SK-N-MC (cell line): ENCODE measurements around the gene ANKRD2.
"Not testable (repeated sequence)": the region's sequence is repeated elsewhere in the genome, so short reads cannot be mapped to it uniquely, and the experiment has no call there.

Source experiments
- DNase-seq: peaks from one replicate; pipeline ENCODE4 v3.0.0-alpha.2; 2011; ENCODE audit warnings: low read depth, low spot score
- H3K27ac ChIP-seq: fragments of 200-600 bp; sonication (generic); 2 replicates; pipeline ENCODE4 v1.5.1; 2016; ENCODE audit warnings: mixed run types
- H3K36me3 ChIP-seq: fragments of 200-600 bp; sonication (generic); 2 replicates; pipeline ENCODE4 v1.6.1; 2017; ENCODE audit warnings: antibody characterized with exemption, low read length, mixed read lengths; ENCODE audit not compliant: insufficient read depth
- H3K4me3 ChIP-seq: fragments of 200-600 bp; sonication (generic); 2 replicates; pipeline ENCODE4 v1.5.1; 2016
- H3K9ac ChIP-seq: fragments of 200-600 bp; sonication (generic); 2 replicates; pipeline ENCODE4 v1.8.0; 2017; ENCODE audit warnings: mixed run types, mixed read lengths; ENCODE audit not compliant: insufficient read length
- H3K9me3 ChIP-seq: fragments of 200-600 bp; sonication (generic); 2 replicates; pipeline ENCODE4 v1.6.1; 2017; ENCODE audit warnings: low read depth, mild to moderate bottlenecking, antibody characterized with exemption, low read length, moderate library complexity, mixed read lengths
- EZH2 ChIP-seq: fragments of 200-600 bp; sonication (generic); IDR thresholded peaks from one replicate; pipeline ENCODE4 v1.6.1; 2017; ENCODE audit warnings: antibody characterized with exemption
- FOXP2 ChIP-seq: optimal IDR thresholded peaks from 2 replicates; pipeline ENCODE3; 2011; ENCODE audit warnings: mild to moderate bottlenecking, moderate library complexity; ENCODE audit not compliant: insufficient read depth; ENCODE audit errors: extremely low read length, control extremely low read depth
- POLR2AphosphoS5 ChIP-seq: IDR thresholded peaks from 2 replicates; pipeline ENCODE4 v1.6.1; 2012; ENCODE audit warnings: mild to moderate bottlenecking, low read depth, low read length, borderline replicate concordance

The ANKRD2 gene, protein sequence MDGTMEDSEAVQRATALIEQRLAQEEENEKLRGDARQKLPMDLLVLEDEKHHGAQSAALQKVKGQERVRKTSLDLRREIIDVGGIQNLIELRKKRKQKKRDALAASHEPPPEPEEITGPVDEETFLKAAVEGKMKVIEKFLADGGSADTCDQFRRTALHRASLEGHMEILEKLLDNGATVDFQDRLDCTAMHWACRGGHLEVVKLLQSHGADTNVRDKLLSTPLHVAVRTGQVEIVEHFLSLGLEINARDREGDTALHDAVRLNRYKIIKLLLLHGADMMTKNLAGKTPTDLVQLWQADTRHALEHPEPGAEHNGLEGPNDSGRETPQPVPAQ

DNA sequence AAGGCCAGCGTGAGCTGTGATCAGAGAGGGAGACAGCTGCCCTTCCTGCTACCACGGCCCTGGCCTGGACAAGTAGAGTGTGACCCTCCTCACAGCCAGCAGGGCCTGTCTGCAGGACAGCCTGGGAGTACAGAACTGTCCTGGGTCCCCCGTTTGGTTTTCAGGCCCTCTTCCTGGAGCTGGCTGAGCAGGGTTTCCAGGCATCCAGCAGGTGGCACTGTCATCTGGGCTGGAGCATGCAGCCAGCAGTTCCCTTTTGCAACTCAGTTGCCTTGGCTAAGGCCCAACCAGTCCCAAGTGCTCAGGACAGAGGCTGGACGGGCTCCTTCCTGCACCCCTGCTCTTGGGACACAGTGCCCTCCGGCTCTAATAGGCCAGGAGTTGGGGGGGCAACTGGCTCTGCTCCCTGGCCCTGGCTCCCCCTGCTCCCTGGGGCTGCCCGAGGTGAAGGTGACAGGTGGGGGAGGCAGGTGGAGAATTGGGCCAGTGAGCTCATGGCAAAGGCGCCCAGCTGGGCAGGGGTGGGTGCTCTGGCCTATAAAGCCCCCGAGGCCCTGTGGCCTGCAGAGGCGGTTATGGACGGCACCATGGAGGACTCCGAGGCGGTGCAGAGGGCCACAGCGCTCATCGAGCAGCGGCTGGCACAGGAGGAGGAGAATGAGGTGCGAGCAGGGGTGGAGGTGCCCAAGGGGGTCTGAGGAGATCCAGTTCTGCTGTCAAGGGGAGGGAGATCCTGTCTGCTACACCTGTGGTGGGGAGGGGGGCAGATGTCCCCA is at the start of gene ANKRD2:
TSS of gene ANKRD2 (plus strand) at position 566 of the 776 bp plus-strand sequence. CDS start at position 576, 10 bp downstream.
- TF ChIP-seq EZH2 = no peak
- TF ChIP-seq POLR2AphosphoS5 = no peak
- TF ChIP-seq FOXP2 = no peak
- no peak within 1 kb of the TSS for H3K9ac ChIP-seq
- H3K36me3 ChIP-seq = no peaks in the 10 kb centered on the region
- H3K27ac ChIP-seq = no peak within 1 kb of the TSS
- no peak within 1 kb of the TSS for H3K4me3 ChIP-seq
- DNase-seq = no peak
- H3K9me3 ChIP-seq = no peaks in the 10 kb centered on the region

DNA sequence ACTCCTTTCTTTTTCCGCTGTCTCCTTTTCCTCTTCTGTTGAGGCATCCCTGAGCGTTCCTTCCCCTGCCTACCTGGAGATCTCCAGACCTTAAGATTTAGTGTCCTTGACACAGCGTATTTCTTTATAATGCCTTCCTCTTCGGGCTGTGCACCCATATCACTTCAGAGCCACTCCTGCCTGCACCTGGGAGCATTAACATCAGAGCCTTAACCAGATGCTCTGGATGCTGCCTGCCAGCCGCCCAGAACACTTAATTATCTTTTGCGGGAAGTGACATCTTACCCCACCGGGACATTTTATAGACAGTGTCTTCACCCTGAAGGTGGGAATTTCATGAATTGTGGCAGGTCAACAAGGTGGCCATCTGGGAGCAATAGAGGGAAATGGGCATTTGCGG is 49.6 kb upstream of the ANKRD2 start:
- H3K9me3 ChIP-seq = no peaks in the 10 kb centered on the region
- H3K27ac ChIP-seq = no peak overlapping the region
- DNase-seq = no peak
- no peak overlapping the region for H3K9ac ChIP-seq
- no peak for TF ChIP-seq POLR2AphosphoS5
- no peak for TF ChIP-seq EZH2
- TF ChIP-seq FOXP2 = no peak
- no peak overlapping the region for H3K4me3 ChIP-seq
- no peaks in the 10 kb centered on the region for H3K36me3 ChIP-seq

DNA sequence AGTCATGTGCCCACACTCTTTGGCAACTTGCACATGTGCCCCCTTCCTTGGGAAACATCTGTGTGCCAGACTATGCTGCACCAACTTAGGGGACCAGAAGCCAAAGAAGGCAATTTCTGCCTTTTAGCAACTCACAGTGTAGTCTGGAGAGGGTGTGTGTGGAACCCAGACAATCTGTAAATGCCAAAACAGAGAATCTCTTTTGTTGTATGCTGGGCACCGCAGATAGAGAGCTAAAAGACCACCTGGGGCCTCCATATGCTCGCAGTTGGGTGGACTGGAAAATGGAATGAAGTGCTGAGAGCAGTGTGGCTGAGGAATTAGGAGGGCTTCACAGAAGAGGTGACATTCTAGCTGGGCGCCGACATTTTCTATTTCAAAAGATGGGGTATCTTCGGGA is 47.5 kb upstream of the ANKRD2 start:
- H3K36me3 ChIP-seq = no peaks in the 10 kb centered on the region
- H3K27ac ChIP-seq = no peak overlapping the region
- no peak for DNase-seq
- no peak overlapping the region for H3K9ac ChIP-seq
- no peak overlapping the region for H3K4me3 ChIP-seq
- H3K9me3 ChIP-seq = no peaks in the 10 kb centered on the region
- TF ChIP-seq FOXP2 = no peak

DNA sequence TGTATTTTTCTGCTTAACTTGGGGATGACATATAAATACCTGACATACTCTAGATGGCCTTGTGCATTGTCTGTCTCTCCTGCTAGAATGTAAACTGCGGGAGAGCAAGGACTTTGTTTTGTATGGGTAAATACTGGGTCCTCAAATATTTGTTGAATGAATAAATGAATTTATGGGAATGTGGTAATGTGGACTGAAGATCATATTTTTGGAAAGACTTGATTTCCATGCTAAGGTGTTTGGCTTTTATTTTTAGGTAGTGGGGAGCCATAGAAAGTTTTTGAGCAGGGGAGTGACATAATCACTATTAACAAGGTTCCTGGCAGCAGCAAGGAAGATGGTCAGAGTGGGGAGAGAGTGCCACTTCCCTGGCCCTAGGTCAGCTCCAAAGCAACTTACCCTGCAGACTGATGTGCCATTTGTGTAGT is 46.9 kb upstream of the ANKRD2 start:
- H3K9me3 ChIP-seq = no peaks in the 10 kb centered on the region
- H3K4me3 ChIP-seq = no peak overlapping the region
- no peak overlapping the region for H3K9ac ChIP-seq
- no peaks in the 10 kb centered on the region for H3K36me3 ChIP-seq
- no peak overlapping the region for H3K27ac ChIP-seq
- TF ChIP-seq FOXP2 (no peak), POLR2AphosphoS5 (no peak), EZH2 (no peak)
- DNase-seq = no peak

DNA sequence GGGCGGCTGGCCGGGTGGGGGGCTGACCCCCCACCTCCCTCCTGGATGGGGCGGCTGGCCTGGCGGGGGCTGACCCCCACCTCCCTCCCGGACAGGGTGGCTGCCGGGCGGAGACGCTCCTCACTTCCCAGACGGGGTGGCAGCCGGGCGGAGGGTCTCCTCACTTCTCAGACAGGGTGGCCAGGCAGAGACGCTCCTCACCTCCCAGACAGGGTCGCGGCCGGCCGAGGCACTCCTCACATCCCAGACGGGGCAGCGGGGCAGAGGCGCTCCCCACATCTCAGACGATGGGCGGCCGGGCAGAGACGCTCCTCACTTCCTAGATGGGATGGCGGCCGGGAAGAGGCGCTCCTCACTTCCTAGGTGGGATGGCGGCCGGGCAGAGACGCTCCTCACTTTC is 43.7 kb upstream of the ANKRD2 start:
- not testable (repeated sequence) for H3K4me3 ChIP-seq, H3K27ac ChIP-seq, H3K9me3 ChIP-seq, H3K36me3 ChIP-seq, DNase-seq, H3K9ac ChIP-seq

DNA sequence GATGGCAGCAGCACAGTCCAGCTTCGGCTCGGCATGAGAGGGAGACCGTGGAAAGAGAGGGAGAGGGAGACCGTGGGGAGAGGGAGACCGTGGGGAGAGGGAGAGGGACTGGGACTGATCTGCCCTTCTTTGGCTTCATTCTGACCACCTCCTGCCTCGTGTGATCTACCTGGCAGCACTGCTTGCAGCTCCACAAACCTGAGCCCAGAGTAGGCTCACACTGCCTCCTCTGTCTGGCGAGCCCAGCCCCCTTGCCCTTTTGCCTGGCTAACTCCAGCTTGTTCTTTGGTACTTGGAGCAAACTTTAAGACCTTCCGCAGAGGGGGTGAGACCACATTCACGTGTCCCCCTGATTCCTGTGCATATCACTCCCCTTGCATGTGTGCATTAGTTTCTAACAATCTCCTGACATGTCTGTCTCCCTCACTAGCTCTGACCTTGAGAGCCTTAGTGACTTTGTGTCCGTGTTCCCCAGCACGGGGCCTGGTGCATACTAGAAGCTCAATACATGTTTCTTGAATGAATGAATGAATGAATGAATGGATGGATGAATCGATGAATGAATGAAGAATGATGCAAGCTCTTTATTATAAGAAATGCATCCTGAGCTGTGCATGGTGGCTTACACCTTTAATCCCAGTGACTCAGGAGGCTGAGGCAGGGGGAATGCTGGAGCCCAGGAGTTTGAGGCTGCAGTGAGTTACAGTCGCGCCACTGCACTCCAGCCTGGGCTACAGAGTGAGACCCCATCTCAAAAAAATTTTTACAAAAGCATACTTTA is 42.7 kb upstream of the ANKRD2 start:
- Histone ChIP-seq H3K4me3 (no peak overlapping the region), H3K9ac (no peak overlapping the region), H3K36me3 (no peaks in the 10 kb centered on the region), H3K27ac (no peak overlapping the region), H3K9me3 (no peaks in the 10 kb centered on the region)
- TF ChIP-seq FOXP2 (no peak), POLR2AphosphoS5 (no peak), EZH2 (no peak)
- no peak for DNase-seq

DNA sequence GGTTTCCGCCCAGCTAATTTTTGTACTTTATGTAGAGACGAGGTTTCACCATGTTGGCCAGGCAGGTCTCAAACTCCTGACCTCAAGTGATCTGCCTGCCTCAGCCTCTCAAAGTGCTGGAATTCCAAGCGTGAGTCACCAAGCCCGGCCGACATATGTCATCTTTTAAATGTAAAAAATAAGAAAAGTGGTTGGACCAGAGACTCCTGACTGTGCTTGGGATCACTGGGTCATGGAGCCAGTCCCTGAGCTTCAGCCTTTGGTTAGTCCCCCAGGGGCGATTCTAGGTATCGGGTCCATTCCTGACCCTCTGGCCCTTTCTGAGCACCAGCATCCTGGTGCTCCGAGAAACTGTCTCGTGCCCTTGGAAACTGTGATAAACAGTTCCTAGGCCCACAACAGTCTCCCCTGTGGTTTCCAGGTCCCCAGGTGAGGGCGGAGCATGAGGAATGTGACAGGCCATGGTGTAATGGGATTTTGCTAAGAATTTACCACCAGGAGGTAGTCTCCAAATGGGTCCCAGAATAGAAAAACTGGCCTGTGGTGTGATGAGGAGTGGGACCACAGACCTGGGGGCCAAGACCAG is 41.1 kb upstream of the ANKRD2 start:
- DNase-seq = no peak
- Histone ChIP-seq H3K36me3 (no peaks in the 10 kb centered on the region), H3K9ac (no peak overlapping the region), H3K9me3 (no peaks in the 10 kb centered on the region), H3K27ac (no peak overlapping the region), H3K4me3 (no peak overlapping the region)
- TF ChIP-seq POLR2AphosphoS5 = no peak
- TF ChIP-seq EZH2 = no peak
- no peak for TF ChIP-seq FOXP2

DNA sequence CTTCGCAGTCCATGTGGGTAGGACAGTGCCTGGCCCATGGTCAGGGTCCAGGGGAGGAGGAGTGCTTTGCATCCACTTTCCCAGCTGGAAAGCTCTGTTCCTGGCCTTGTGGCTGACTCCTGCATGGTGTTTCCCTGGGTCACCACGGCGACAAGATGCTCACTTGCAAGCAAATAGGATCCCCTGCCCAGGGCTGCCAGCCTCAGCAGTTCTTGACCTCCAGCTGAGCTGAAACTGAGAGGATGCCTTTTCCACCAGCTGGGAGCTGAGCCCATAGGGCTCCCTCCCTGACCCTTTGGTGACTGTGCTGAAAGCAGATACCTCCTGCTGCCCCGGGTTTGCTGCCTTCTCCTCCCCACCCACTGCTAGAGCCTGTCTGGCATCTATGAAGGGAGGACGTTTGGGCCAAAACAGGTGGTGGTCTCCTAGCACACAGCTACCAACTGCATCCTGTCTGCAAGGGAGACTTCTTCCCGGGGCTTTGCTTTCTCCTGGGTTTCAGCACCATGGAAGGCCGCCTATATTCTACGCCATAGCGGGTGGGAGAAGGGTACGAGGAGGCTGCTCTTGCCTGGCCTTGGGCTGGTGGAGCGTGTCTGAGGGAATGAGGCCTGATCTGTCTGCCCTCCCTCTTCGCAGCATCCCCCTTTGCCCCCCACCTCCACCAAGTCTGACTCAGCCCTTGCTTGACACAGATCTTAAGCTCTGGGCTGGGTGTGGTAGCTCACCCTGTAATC is 39.5 kb upstream of the ANKRD2 start:
- Histone ChIP-seq H3K9ac (no peak overlapping the region), H3K27ac (no peak overlapping the region), H3K9me3 (no peaks in the 10 kb centered on the region), H3K4me3 (no peak overlapping the region), H3K36me3 (no peaks in the 10 kb centered on the region)
- DNase-seq = no peak
- TF ChIP-seq EZH2 (no peak), FOXP2 (no peak), POLR2AphosphoS5 (no peak)
